Fibroblast of pulmonary artery (primary cell): ENCODE data around the gene FCN1.

ENCODE experiments used
- DNase-seq: peaks from one replicate; pipeline ENCODE4 v3.0.0-alpha.2; 2010; ENCODE audit warnings: low read depth
- H3K4me3 ChIP-seq: replicated peaks from 2 replicates; pipeline ENCODE4 v1.5.1; 2011; ENCODE audit warnings: low read depth, mild to moderate bottlenecking, control low read depth, low read length, moderate library complexity
- CTCF ChIP-seq: IDR thresholded peaks from 2 replicates; pipeline ENCODE4 v1.5.1; 2011; ENCODE audit warnings: mild to moderate bottlenecking, control low read depth, low read length, inconsistent platforms; ENCODE audit errors: missing control alignments

FCN1 gene

GRCh38 chr9:134914501-134914834 lies 3.2 kb downstream of the FCN1 start:
- DNase-seq = no peak
- H3K4me3 ChIP-seq = no peak overlapping the region
- TF ChIP-seq CTCF = no peak

GRCh38 chr9:134913713-134914500 lies 3.8 kb downstream of the FCN1 start:
- H3K4me3 ChIP-seq = no peak overlapping the region
- DNase-seq = no peak
- TF ChIP-seq CTCF = no peak

GRCh38 chr9:134913041-134913712 lies 4.5 kb downstream of the FCN1 start:
- no peak overlapping the region for H3K4me3 ChIP-seq
- TF ChIP-seq CTCF = no peak
- DNase-seq = no peak

- no peak for DNase-seq
- no peak for TF ChIP-seq CTCF
- H3K4me3 ChIP-seq = no peak overlapping the region
These were observed 5.4 kb downstream of the FCN1 start for GRCh38 chr9:134912126-134912840.

- no peak for TF ChIP-seq CTCF
- H3K4me3 ChIP-seq = no peak overlapping the region
- DNase-seq = no peak
These were observed 7.9 kb downstream of the FCN1 start for GRCh38 chr9:134909511-134910481.

GRCh38 chr9:134908524-134909309 lies 9.0 kb downstream of the FCN1 start:
- TF ChIP-seq CTCF = no peak
- DNase-seq = no peak
- H3K4me3 ChIP-seq = no peak overlapping the region
